Germinal center (tissue), 1 donor: ENCODE data around the gene MICAL3.
"Not testable (repeated sequence)": the region's sequence is repeated elsewhere in the genome, so short reads cannot be mapped to it uniquely, and the experiment has no call there.

Experiments used
- DNase-seq: peaks from one replicate; pipeline ENCODE4 v3.0.0; 2012; ENCODE audit warnings: mixed read lengths, low spot score

Gene MICAL3

GRCh38 chr22:17777005-17777716 lies 247.2 kb downstream of the MICAL3 start:
- DNase-seq = peak; percentile 82

GRCh38 chr22:17775781-17776465 lies 248.4 kb downstream of the MICAL3 start:
- DNase-seq = no peak

GRCh38 chr22:17774926-17775685 lies 249.3 kb downstream of the MICAL3 start:
- no peak for DNase-seq

GRCh38 chr22:17774206-17774925 lies 250.0 kb downstream of the MICAL3 start, which contains the start of gene BID:
Gene BID (minus strand): TSS chr22:17774469. CDS start chr22:17750116, 24,353 bp downstream.
- peak; percentile 81 for DNase-seq

GRCh38 chr22:17773606-17774205 lies 250.7 kb downstream of the MICAL3 start:
- peak; percentile 74 for DNase-seq

GRCh38 chr22:17772958-17773605 lies 251.3 kb downstream of the MICAL3 start:
- DNase-seq = peak; percentile 52

- DNase-seq = no peak
These were observed 252.0 kb downstream of the MICAL3 start for GRCh38 chr22:17772249-17772957.

GRCh38 chr22:17770180-17771077 lies 253.9 kb downstream of the MICAL3 start:
- DNase-seq = no peak

GRCh38 chr22:17769716-17770082 lies 254.7 kb downstream of the MICAL3 start:
- no peak for DNase-seq

- DNase-seq = no peak
These were observed 255.2 kb downstream of the MICAL3 start for GRCh38 chr22:17769013-17769715.

GRCh38 chr22:17767233-17768065 lies 256.9 kb downstream of the MICAL3 start:
- DNase-seq = no peak

GRCh38 chr22:17764852-17765251 lies 259.5 kb downstream of the MICAL3 start:
- not testable (repeated sequence) for DNase-seq

- DNase-seq = no peak
These were observed 260.3 kb downstream of the MICAL3 start for GRCh38 chr22:17764036-17764435.

- DNase-seq = not testable (repeated sequence)
These were observed 260.9 kb downstream of the MICAL3 start for GRCh38 chr22:17763442-17763841.

GRCh38 chr22:17761138-17761488 lies 263.2 kb downstream of the MICAL3 start:
- DNase-seq = no peak

GRCh38 chr22:17754233-17754925 lies 270.0 kb downstream of the MICAL3 start:
- DNase-seq = no peak

GRCh38 chr22:17753401-17753989 lies 270.9 kb downstream of the MICAL3 start:
- no peak for DNase-seq
